PFSK-1 (cell line): ENCODE measurements around the gene UNC5B.

ENCODE experiments used
- FOXP2 ChIP-seq: optimal IDR thresholded peaks from 2 replicates; pipeline ENCODE3; 2011; ENCODE audit warnings: borderline replicate concordance, control low read depth, inconsistent platforms; ENCODE audit not compliant: insufficient read depth; ENCODE audit errors: extremely low read length, extremely low read depth
- POLR2AphosphoS5 ChIP-seq: IDR thresholded peaks from 2 replicates; pipeline ENCODE4 v1.6.1; 2012; ENCODE audit warnings: low read depth, mild to moderate bottlenecking, control low read depth, low read length, moderate library complexity
- SIN3A ChIP-seq: IDR thresholded peaks from 2 replicates; pipeline ENCODE4 v1.6.1; 2012; ENCODE audit warnings: mild to moderate bottlenecking, low read length, moderate library complexity, borderline replicate concordance; ENCODE audit not compliant: insufficient read depth
- TAF1 ChIP-seq: IDR thresholded peaks from 2 replicates; pipeline ENCODE4 v1.6.1; 2012; ENCODE audit warnings: low read length, control low read depth, borderline replicate concordance; ENCODE audit not compliant: insufficient read depth
- TF ChIP-seq, protein P1 (sequence below), 2 experiments: IDR thresholded peaks; 2 replicates each; pipeline versions ENCODE4 v1.6.1 to v1.8.0; 2011 to 2012; ENCODE audit warnings: low read depth in 2 of 2, low read length in 2 of 2, control low read depth in 1 of 2, inconsistent platforms in 1 of 2, mild to moderate bottlenecking in 1 of 2, moderate library complexity in 1 of 2; ENCODE audit not compliant: insufficient read depth in 1 of 2

UNC5B gene

DNA sequence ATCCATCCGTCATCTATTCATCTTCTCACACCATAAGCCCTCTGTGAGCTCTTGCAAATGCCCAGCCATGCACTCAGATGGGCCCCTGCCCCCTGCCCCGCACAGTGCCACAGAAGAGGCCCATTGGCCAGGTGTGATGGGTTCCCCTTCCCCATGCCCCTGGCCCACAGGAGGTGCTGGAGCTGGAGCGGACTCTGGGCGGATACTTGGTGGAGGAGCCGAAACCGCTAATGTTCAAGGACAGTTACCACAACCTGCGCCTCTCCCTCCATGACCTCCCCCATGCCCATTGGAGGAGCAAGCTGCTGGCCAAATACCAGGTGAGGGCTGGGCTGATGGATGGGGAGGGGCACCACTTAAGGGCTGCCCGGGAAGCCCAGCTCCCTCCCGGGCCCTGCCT lies 83.3 kb downstream of the UNC5B start:
- no peak for TF ChIP-seq POLR2AphosphoS5
- TF ChIP-seq, protein P1, sequence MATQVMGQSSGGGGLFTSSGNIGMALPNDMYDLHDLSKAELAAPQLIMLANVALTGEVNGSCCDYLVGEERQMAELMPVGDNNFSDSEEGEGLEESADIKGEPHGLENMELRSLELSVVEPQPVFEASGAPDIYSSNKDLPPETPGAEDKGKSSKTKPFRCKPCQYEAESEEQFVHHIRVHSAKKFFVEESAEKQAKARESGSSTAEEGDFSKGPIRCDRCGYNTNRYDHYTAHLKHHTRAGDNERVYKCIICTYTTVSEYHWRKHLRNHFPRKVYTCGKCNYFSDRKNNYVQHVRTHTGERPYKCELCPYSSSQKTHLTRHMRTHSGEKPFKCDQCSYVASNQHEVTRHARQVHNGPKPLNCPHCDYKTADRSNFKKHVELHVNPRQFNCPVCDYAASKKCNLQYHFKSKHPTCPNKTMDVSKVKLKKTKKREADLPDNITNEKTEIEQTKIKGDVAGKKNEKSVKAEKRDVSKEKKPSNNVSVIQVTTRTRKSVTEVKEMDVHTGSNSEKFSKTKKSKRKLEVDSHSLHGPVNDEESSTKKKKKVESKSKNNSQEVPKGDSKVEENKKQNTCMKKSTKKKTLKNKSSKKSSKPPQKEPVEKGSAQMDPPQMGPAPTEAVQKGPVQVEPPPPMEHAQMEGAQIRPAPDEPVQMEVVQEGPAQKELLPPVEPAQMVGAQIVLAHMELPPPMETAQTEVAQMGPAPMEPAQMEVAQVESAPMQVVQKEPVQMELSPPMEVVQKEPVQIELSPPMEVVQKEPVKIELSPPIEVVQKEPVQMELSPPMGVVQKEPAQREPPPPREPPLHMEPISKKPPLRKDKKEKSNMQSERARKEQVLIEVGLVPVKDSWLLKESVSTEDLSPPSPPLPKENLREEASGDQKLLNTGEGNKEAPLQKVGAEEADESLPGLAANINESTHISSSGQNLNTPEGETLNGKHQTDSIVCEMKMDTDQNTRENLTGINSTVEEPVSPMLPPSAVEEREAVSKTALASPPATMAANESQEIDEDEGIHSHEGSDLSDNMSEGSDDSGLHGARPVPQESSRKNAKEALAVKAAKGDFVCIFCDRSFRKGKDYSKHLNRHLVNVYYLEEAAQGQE (IDR thresholded peaks at IDR 0.05; ENCODE audit: insufficient read depth in 1 of 2, low read depth in 2 of 2, low read length in 2 of 2): no peak

- no peak for TF ChIP-seq TAF1
- TF ChIP-seq, protein P1 (IDR thresholded peaks at IDR 0.05; ENCODE audit: insufficient read depth in 1 of 2, low read depth in 2 of 2, low read length in 2 of 2): no peak
- no peak for TF ChIP-seq FOXP2
- no peak for TF ChIP-seq SIN3A
- no peak for TF ChIP-seq POLR2AphosphoS5
Measured at GRCh38 chr10:71296086-71296485, 83.7 kb downstream of the UNC5B start.

- TF ChIP-seq SIN3A: no peak
- TF ChIP-seq POLR2AphosphoS5: no peak
- TF ChIP-seq, protein P1 (IDR thresholded peaks at IDR 0.05; ENCODE audit: insufficient read depth in 1 of 2, low read depth in 2 of 2, low read length in 2 of 2): no peak
- no peak for TF ChIP-seq TAF1
- no peak for TF ChIP-seq FOXP2
Measured at GRCh38 chr10:71297343-71297742, 85.0 kb downstream of the UNC5B start.

GRCh38 chr10:71299071-71299785 lies 86.9 kb downstream of the UNC5B start:
- no peak for TF ChIP-seq FOXP2
- TF ChIP-seq, protein P1 (IDR thresholded peaks at IDR 0.05; ENCODE audit: insufficient read depth in 1 of 2, low read depth in 2 of 2, low read length in 2 of 2): no peak
- no peak for TF ChIP-seq SIN3A
- TF ChIP-seq POLR2AphosphoS5: no peak
- TF ChIP-seq TAF1: no peak

DNA sequence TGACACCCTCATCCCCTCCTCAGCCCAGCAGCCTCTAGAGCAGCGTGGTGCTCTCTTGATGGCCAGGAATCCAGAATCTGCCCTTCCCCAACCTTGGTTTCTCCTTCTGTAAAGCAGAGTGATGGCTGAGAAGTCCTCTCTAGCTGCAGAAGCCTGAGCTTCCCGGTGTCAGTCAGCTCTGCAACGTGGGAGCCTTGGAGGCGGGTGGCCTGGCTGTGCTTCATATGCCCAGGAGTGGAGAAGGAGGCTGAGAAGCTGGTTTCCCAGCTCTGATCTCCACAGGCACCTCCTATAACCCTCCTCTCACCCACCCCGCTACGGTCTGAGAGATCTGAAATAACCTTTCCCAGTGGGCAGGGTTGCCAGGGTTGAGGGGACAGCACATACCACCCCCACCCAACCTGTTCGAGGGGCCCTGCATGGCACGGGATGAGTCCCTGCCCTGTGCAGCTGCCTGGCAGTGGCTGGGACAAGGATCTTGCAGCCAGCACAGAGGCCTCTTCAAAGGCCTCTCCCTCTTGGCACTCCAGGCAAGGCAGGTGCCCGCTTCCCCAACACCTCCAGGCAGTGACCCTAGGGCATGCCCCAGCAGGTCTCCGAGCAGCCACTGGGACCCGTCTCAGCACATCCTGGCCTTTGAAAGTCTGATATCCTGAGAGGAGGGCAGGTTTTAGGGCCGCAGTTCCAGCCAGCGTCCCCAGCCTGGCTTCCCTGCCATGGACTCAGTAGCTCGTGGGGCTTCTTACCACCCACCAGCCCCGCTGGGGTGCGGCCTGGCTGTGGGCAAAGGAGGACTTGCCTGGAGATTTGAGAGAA lies 88.4 kb downstream of the UNC5B start:
- TF ChIP-seq SIN3A: no peak
- TF ChIP-seq POLR2AphosphoS5: no peak
- no peak for TF ChIP-seq TAF1
- TF ChIP-seq, protein P1 (IDR thresholded peaks at IDR 0.05; ENCODE audit: insufficient read depth in 1 of 2, low read depth in 2 of 2, low read length in 2 of 2): no peak
- TF ChIP-seq FOXP2: no peak
